ENCODE data around the gene IL3RA. TPM values are rescaled to one million over a fixed set of nuclear protein-coding genes. Genes with fewer than 3 reads are reported as not detected.
A peak's percentile ranks its signal among the peaks of the same experiment; 100 is the strongest.

IL3RA gene
- total and polyA plus RNA-seq, 2 of the 8 experiments (the other 6 are each of a cell fraction or from before 2014, with no cell fraction given): 0.11 TPM; not detected in 1

- 62% methylated on average over 30 of the region's 30 CpGs; no CpG with 5 or more reads in 1 of the 2 experiments for WGBS, 2 experiments (ENCODE audit: extremely low coverage in 1 of 2, insufficient coverage in 1 of 2, insufficient read length in 1 of 2, insufficient replicate concordance in 2 of 2, low coverage in 1 of 2, low lambda C conversion rate in 2 of 2, missing lambda C conversion rate in 1 of 2)
- 0 out of 2 replicates have a peak overlapping the region, but pooled peaks have one; percentile 48 for H2BK5ac ChIP-seq (ENCODE audit: low read depth, low read length)
- peaks cover 46 to 55% (median 51%) of the 10 kb centered on the region in 4 experiments for H3K36me3 ChIP-seq (ENCODE audit: control insufficient read depth in 2 of 4, insufficient read depth in 4 of 4, low read length in 3 of 4)
- H3K9ac ChIP-seq (replicated peaks in 1 of 4; ENCODE audit: extremely low read depth in 1 of 4, low read depth in 3 of 4, low read length in 3 of 4): peak overlapping the region; percentile 77 to 99 (median 99)
- peaks cover 0 to 5% (median 2%) of the 10 kb centered on the region in 4 experiments; a peak in 4 of 7 replicates for H3K4me1 ChIP-seq (replicated peaks in 1 of 4; ENCODE audit: control insufficient read depth in 3 of 4, insufficient read depth in 4 of 4, low read length in 3 of 4)
- no peak overlapping the region for H3K14ac ChIP-seq (ENCODE audit: insufficient read length)
- no peaks in the 10 kb centered on the region for H3K27me3 ChIP-seq (replicated peaks in 1 of 4; ENCODE audit: control insufficient read depth in 3 of 4, extremely low read depth in 1 of 4, insufficient read depth in 3 of 4, low read length in 3 of 4)
- H2BK120ac ChIP-seq (replicated peaks; ENCODE audit: low read depth, low read length): no peak overlapping the region
- no peak for DNase-seq (ENCODE audit: low read depth in 1 of 2, low spot score in 2 of 2)
- H4K91ac ChIP-seq (replicated peaks; ENCODE audit: insufficient read length, low read length): peak overlapping the region; percentile 12
- no peak overlapping the region for H4K5ac ChIP-seq (ENCODE audit: insufficient read length, low read depth, low read length)
- H3K23me2 ChIP-seq (ENCODE audit: low read depth, low read length): peaks cover 10% of the 10 kb centered on the region; the same call in 1 of the 2 replicates
- H3K56ac ChIP-seq (replicated peaks; ENCODE audit: insufficient read length, low read depth, low read length): peak overlapping the region; percentile 95
- no peak overlapping the region for H4K8ac ChIP-seq (ENCODE audit: extremely low read depth, insufficient read depth, low read length)
- peaks cover 7% of the 10 kb centered on the region for H3K79me1 ChIP-seq (ENCODE audit: low read depth, low read length)
- no peak overlapping the region for H3K18ac ChIP-seq (ENCODE audit: extremely low read depth, low read length)
- peak overlapping the region; percentile 86 to 88 for H3K4me2 ChIP-seq (ENCODE audit: insufficient read depth in 1 of 2, low read depth in 2 of 2, low read length in 2 of 2)
- H2AFZ ChIP-seq (ENCODE audit: low read length): no peak overlapping the region
- H3K23ac ChIP-seq (ENCODE audit: insufficient read length): no peak overlapping the region
- ChIA-PET CTCF (ENCODE audit: partially characterized antibody) (no interaction called here), POLR2A (ENCODE audit: partially characterized antibody) (no interaction called here)
- no peak overlapping the region for H3K4ac ChIP-seq (replicated peaks; ENCODE audit: insufficient read length, low read depth, low read length)
- FAIRE-seq: no peak
- no peak overlapping the region for H2AK5ac ChIP-seq (ENCODE audit: low read depth, low read length)
- H3K4me3 ChIP-seq (ENCODE audit: extremely low read depth in 1 of 4, insufficient read depth in 2 of 4, low read depth in 3 of 4, low read length in 4 of 4): peak overlapping the region; percentile 94 to 100 (median 98)
- H4K20me1 ChIP-seq (replicated peaks in 1 of 2; ENCODE audit: control insufficient read depth in 1 of 2, insufficient read depth in 2 of 2, low read length in 2 of 2): peaks cover 31 to 55% of the 10 kb centered on the region in 2 experiments
- H2BK15ac ChIP-seq (ENCODE audit: low read length): no peak overlapping the region
- peaks cover 23 to 73% of the 10 kb centered on the region in 2 experiments for H3K79me2 ChIP-seq (ENCODE audit: control insufficient read depth in 1 of 2, insufficient read depth in 2 of 2, low read length in 2 of 2)
- H3K9me3 ChIP-seq (ENCODE audit: insufficient read depth in 2 of 2, low read depth in 1 of 2, low read length in 1 of 2): no peaks in the 10 kb centered on the region
- H2BK20ac ChIP-seq (ENCODE audit: low read length): no peak overlapping the region
- no peak overlapping the region for H2BK12ac ChIP-seq (ENCODE audit: low read depth, low read length)
- peak overlapping the region; percentile 99; the same call in 1 of the 2 replicates for H3K27ac ChIP-seq (ENCODE audit: low read depth, low read length)
- no peak for TF ChIP-seq TBP (IDR thresholded peaks at IDR 0.05; ENCODE audit: low read depth, low read length)
- no peak for TF ChIP-seq GTF2F1 (IDR thresholded peaks at IDR 0.05; ENCODE audit: borderline replicate concordance, low read depth, low read length)
- TF ChIP-seq RXRA (IDR thresholded peaks at IDR 0.05; ENCODE audit: insufficient read depth, low read depth, low read length): no peak
- no peak for TF ChIP-seq CHD2 (IDR thresholded peaks at IDR 0.05; ENCODE audit: low read length)
- TF ChIP-seq SUZ12 (IDR thresholded peaks at IDR 0.05; ENCODE audit: low read length): no peak
- TF ChIP-seq KDM1A (IDR thresholded peaks at IDR 0.05; ENCODE audit: borderline replicate concordance, low read length): peak; percentile 48; the same call in 1 of the 2 replicates
- TF ChIP-seq HDAC2 (IDR thresholded peaks at IDR 0.05; ENCODE audit: borderline replicate concordance in 1 of 2, low read depth in 2 of 2, low read length in 2 of 2): 0 out of 4 replicates have a peak, but pooled peaks of 1 of the 2 experiments have one; percentile 13
- no peak for TF ChIP-seq CTCF (IDR thresholded peaks at IDR 0.05; ENCODE audit: control extremely low read depth in 1 of 3, insufficient read depth in 1 of 3, low read depth in 1 of 3, low read length in 3 of 3)
- TF ChIP-seq GABPA (IDR thresholded peaks at IDR 0.05; ENCODE audit: borderline replicate concordance, insufficient read depth, low read length): no peak
Measured at GRCh38 chrX:1390621-1391369, 54.2 kb downstream of the IL3RA start.

Data from H1 (cell line).